Measurements from ENCODE around the gene EFCAB11. TPM values are rescaled to one million over a fixed set of nuclear protein-coding genes. Genes with fewer than 3 reads are reported as not detected.

The EFCAB11 gene
- total RNA-seq, 3 donors from 2014 or later = 6.0 to 10.2 (median 6.3) TPM

GRCh38 chr14:89767861-89768268 is 186.7 kb downstream of the EFCAB11 start:
- TF ChIP-seq CTCF (IDR thresholded peaks at IDR 0.05) = peak; percentile 23
- no peaks in the 10 kb centered on the region for H3K4me1 ChIP-seq (ENCODE audit: low read depth)
- peak; percentile 88 for ATAC-seq
- no peaks in the 10 kb centered on the region for H3K36me3 ChIP-seq (ENCODE audit: low read depth)
- intact Hi-C loops (cut with DNase I, micrococcal nuclease) = no loop called here
- DNase-seq = peak in 1 of 3 donors; percentile 66
- H3K9me3 ChIP-seq = no peaks in the 10 kb centered on the region
- H3K4me3 ChIP-seq = no peak overlapping the region

GRCh38 chr14:89767131-89767530 is 187.4 kb downstream of the EFCAB11 start:
- intact Hi-C loops (cut with DNase I, micrococcal nuclease) = no loop called here
- H3K4me1 ChIP-seq (ENCODE audit: low read depth) = no peaks in the 10 kb centered on the region
- no peaks in the 10 kb centered on the region for H3K9me3 ChIP-seq
- H3K36me3 ChIP-seq (ENCODE audit: low read depth) = no peaks in the 10 kb centered on the region
- TF ChIP-seq CTCF (IDR thresholded peaks at IDR 0.05) = no peak
- H3K4me3 ChIP-seq = no peak overlapping the region
- no peak for DNase-seq
- no peak for ATAC-seq

- H3K4me1 ChIP-seq (ENCODE audit: low read depth) = no peaks in the 10 kb centered on the region
- no peaks in the 10 kb centered on the region for H3K9me3 ChIP-seq
- H3K4me3 ChIP-seq = no peak overlapping the region
- ATAC-seq (no peak), DNase-seq (no peak)
- H3K36me3 ChIP-seq (ENCODE audit: low read depth) = no peaks in the 10 kb centered on the region
- intact Hi-C loops (cut with DNase I, micrococcal nuclease) = no loop called here
- TF ChIP-seq CTCF (IDR thresholded peaks at IDR 0.05) = no peak
These were observed 189.2 kb downstream of the EFCAB11 start for GRCh38 chr14:89765346-89765745.

GRCh38 chr14:89760086-89760485 is 194.4 kb downstream of the EFCAB11 start:
- DNase-seq (no peak), ATAC-seq (no peak)
- Histone ChIP-seq H3K4me3 (no peak overlapping the region), H3K36me3 (ENCODE audit: low read depth) (no peaks in the 10 kb centered on the region), H3K9me3 (no peaks in the 10 kb centered on the region), H3K4me1 (ENCODE audit: low read depth) (no peaks in the 10 kb centered on the region)
- intact Hi-C loops (cut with DNase I, micrococcal nuclease) = no loop called here
- no peak for TF ChIP-seq CTCF (IDR thresholded peaks at IDR 0.05)

- TF ChIP-seq CTCF (IDR thresholded peaks at IDR 0.05) = no peak
- H3K4me1 ChIP-seq (ENCODE audit: low read depth) = no peaks in the 10 kb centered on the region
- no peak for ATAC-seq
- intact Hi-C loops (cut with DNase I, micrococcal nuclease) = no loop called here
- DNase-seq = no peak
- H3K36me3 ChIP-seq (ENCODE audit: low read depth) = no peaks in the 10 kb centered on the region
- H3K9me3 ChIP-seq = no peaks in the 10 kb centered on the region
- no peak overlapping the region for H3K4me3 ChIP-seq
These were observed 197.1 kb downstream of the EFCAB11 start for GRCh38 chr14:89757313-89757939.

- DNase-seq (no peak), ATAC-seq (no peak)
- Histone ChIP-seq H3K36me3 (ENCODE audit: low read depth) (no peaks in the 10 kb centered on the region), H3K9me3 (no peaks in the 10 kb centered on the region), H3K4me1 (ENCODE audit: low read depth) (no peaks in the 10 kb centered on the region), H3K4me3 (no peak overlapping the region)
- no peak for TF ChIP-seq CTCF (IDR thresholded peaks at IDR 0.05)
- intact Hi-C loops (cut with DNase I, micrococcal nuclease) = no loop called here
These were observed 198.7 kb downstream of the EFCAB11 start for GRCh38 chr14:89755816-89756215.
